Measurements from ENCODE around the gene GRPEL1.
A peak's percentile ranks its signal among the peaks of the same experiment; 100 is the strongest.
"Not testable (repeated sequence)": the region's sequence is repeated elsewhere in the genome, so short reads cannot be mapped to it uniquely, and the experiment has no call there.

The GRPEL1 gene

GRCh38 chr4:7089213-7089986, 21.5 kb upstream of the GRPEL1 start:
- DNase-seq: no peak

GRCh38 chr4:7087036-7087435, 19.2 kb upstream of the GRPEL1 start:
- no peak for DNase-seq

GRCh38 chr4:7086384-7086783, 18.5 kb upstream of the GRPEL1 start:
- DNase-seq: no peak

- DNase-seq: not testable (repeated sequence)
Observed at GRCh38 chr4:7084564-7084961, 16.7 kb upstream of the GRPEL1 start.

GRCh38 chr4:7083597-7084563, 16.0 kb upstream of the GRPEL1 start:
- DNase-seq: no peak

- not testable (repeated sequence) for DNase-seq
Observed at GRCh38 chr4:7079909-7080308, 12.0 kb upstream of the GRPEL1 start.

GRCh38 chr4:7079483-7079882, 11.6 kb upstream of the GRPEL1 start:
- DNase-seq: not testable (repeated sequence)

- no peak for DNase-seq
Observed at GRCh38 chr4:7078025-7078424, 10.2 kb upstream of the GRPEL1 start.

- no peak for DNase-seq
Observed at GRCh38 chr4:7077371-7077770, 9.5 kb upstream of the GRPEL1 start.

GRCh38 chr4:7076696-7077082, 8.8 kb upstream of the GRPEL1 start:
- DNase-seq: no peak

- DNase-seq: no peak
Observed at GRCh38 chr4:7075962-7076695, 8.3 kb upstream of the GRPEL1 start.

- no peak for DNase-seq
Observed at GRCh38 chr4:7074426-7074825, 6.6 kb upstream of the GRPEL1 start.

GRCh38 chr4:7073526-7074390, 5.9 kb upstream of the GRPEL1 start:
- DNase-seq: peak; percentile 73

GRCh38 chr4:7073059-7073458, 5.2 kb upstream of the GRPEL1 start:
- DNase-seq: no peak

GRCh38 chr4:7070729-7071511, 3.1 kb upstream of the GRPEL1 start:
- peak; percentile 91 for DNase-seq

- DNase-seq: peak; percentile 53
Observed at GRCh38 chr4:7068883-7069282, 1.0 kb upstream of the GRPEL1 start.

GRCh38 chr4:7068279-7068842, 497 bp upstream of the GRPEL1 start:
- no peak for DNase-seq

GRCh38 chr4:7067126-7067451, 775 bp downstream of the GRPEL1 start:
- DNase-seq: no peak

- DNase-seq: no peak
Observed at GRCh38 chr4:7066493-7066892, 1.4 kb downstream of the GRPEL1 start.

- no peak for DNase-seq
Observed at GRCh38 chr4:7066006-7066405, 1.9 kb downstream of the GRPEL1 start.

- no peak for DNase-seq
Observed at GRCh38 chr4:7063362-7063761, 4.5 kb downstream of the GRPEL1 start.

Measured in hematopoietic multipotent progenitor cell treated with erythropoietin and hydrocortisone succinate and interleukin-3 and kit ligand, for 4 days (in vitro differentiated cells).